ENCODE data around the gene WDR73.
A peak's percentile ranks its signal among the peaks of the same experiment; 100 is the strongest.

Gene WDR73

DNA sequence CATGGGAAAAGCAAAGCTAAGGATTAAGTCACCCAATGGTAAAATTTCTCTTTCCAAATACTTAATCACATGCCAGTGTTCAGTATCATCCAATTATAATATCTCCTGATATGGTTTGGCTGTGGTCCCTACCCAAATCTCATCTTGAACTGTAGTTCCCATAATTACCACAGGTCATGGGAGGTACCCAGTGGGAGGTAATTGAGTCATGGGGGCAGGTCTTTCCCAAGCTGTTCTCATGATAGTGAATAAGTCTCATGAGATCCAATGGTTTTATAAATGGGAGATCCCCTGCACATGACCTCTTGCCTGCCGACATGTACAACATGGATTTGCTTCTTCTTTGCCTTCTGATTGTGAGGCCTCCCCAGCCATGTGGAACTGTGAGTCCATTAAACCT lies 30.0 kb upstream of the WDR73 start:
- no peaks in the 10 kb centered on the region for H3K4me1 ChIP-seq (ENCODE audit: control insufficient read depth in 2 of 2, insufficient read depth in 2 of 2, low read length in 2 of 2)
- H3K9me3 ChIP-seq (ENCODE audit: control insufficient read depth in 2 of 2, low read length in 2 of 2) = no peaks in the 10 kb centered on the region
- H3K9ac ChIP-seq (ENCODE audit: low read depth in 1 of 2, low read length in 2 of 2) = no peak overlapping the region
- peaks cover 19 to 26% of the 10 kb centered on the region in 2 donors for H3K36me3 ChIP-seq (ENCODE audit: control insufficient read depth in 2 of 2, insufficient read depth in 2 of 2, low read length in 2 of 2)
- no peaks in the 10 kb centered on the region for H3K27me3 ChIP-seq (ENCODE audit: control insufficient read depth in 2 of 2, insufficient read depth in 2 of 2, low read length in 2 of 2)
- no peak overlapping the region for H3K27ac ChIP-seq (ENCODE audit: low read depth in 2 of 2, low read length in 2 of 2)
- no peak overlapping the region for H3K4me3 ChIP-seq (ENCODE audit: low read length in 2 of 2)

DNA sequence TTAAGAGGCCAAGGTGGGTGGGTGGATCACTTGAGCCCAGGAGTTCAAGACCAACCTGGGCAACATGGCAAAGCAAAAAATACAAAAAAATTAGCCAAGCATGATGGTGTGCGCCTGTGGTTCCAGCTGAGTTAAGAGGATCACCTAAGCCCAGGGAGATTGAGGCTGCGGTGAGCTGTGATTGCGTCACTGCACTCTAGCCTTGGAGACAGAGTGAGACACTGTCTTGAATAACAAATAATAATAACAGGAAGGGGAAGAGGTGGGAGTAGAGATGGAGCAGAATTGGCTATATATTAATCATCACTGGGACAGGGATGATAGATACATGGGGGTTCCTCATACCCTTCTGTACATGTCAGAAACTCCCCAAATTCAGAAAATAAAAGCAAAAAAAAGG lies 27.7 kb upstream of the WDR73 start:
- Histone ChIP-seq H3K4me1 (ENCODE audit: control insufficient read depth in 2 of 2, insufficient read depth in 2 of 2, low read length in 2 of 2) (no peaks in the 10 kb centered on the region), H3K36me3 (ENCODE audit: control insufficient read depth in 2 of 2, insufficient read depth in 2 of 2, low read length in 2 of 2) (peaks cover 18% of the 10 kb centered on the region in 2 donors), H3K9ac (ENCODE audit: low read depth in 1 of 2, low read length in 2 of 2) (no peak overlapping the region), H3K27ac (ENCODE audit: low read depth in 2 of 2, low read length in 2 of 2) (no peak overlapping the region), H3K4me3 (ENCODE audit: low read length in 2 of 2) (no peak overlapping the region), H3K9me3 (ENCODE audit: control insufficient read depth in 2 of 2, low read length in 2 of 2) (no peaks in the 10 kb centered on the region), H3K27me3 (ENCODE audit: control insufficient read depth in 2 of 2, insufficient read depth in 2 of 2, low read length in 2 of 2) (no peaks in the 10 kb centered on the region)

- H3K9me3 ChIP-seq (ENCODE audit: control insufficient read depth in 2 of 2, low read length in 2 of 2) = no peaks in the 10 kb centered on the region
- no peak overlapping the region for H3K4me3 ChIP-seq (ENCODE audit: low read length in 2 of 2)
- no peak overlapping the region for H3K9ac ChIP-seq (ENCODE audit: low read depth in 1 of 2, low read length in 2 of 2)
- H3K4me1 ChIP-seq (ENCODE audit: control insufficient read depth in 2 of 2, insufficient read depth in 2 of 2, low read length in 2 of 2) = no peaks in the 10 kb centered on the region
- no peak overlapping the region for H3K27ac ChIP-seq (ENCODE audit: low read depth in 2 of 2, low read length in 2 of 2)
- H3K36me3 ChIP-seq (ENCODE audit: control insufficient read depth in 2 of 2, insufficient read depth in 2 of 2, low read length in 2 of 2) = peaks cover 36 to 43% of the 10 kb centered on the region in 2 donors
- H3K27me3 ChIP-seq (ENCODE audit: control insufficient read depth in 2 of 2, insufficient read depth in 2 of 2, low read length in 2 of 2) = no peaks in the 10 kb centered on the region
Observed at GRCh38 chr15:84671211-84671610, 17.1 kb upstream of the WDR73 start.

GRCh38 chr15:84669726-84670125 lies 15.6 kb upstream of the WDR73 start:
- Histone ChIP-seq H3K27me3 (ENCODE audit: control insufficient read depth in 2 of 2, insufficient read depth in 2 of 2, low read length in 2 of 2) (no peaks in the 10 kb centered on the region), H3K27ac (ENCODE audit: low read depth in 2 of 2, low read length in 2 of 2) (no peak overlapping the region), H3K9me3 (ENCODE audit: control insufficient read depth in 2 of 2, low read length in 2 of 2) (no peaks in the 10 kb centered on the region), H3K4me1 (ENCODE audit: control insufficient read depth in 2 of 2, insufficient read depth in 2 of 2, low read length in 2 of 2) (no peaks in the 10 kb centered on the region), H3K9ac (ENCODE audit: low read depth in 1 of 2, low read length in 2 of 2) (no peak overlapping the region), H3K4me3 (ENCODE audit: low read length in 2 of 2) (no peak overlapping the region), H3K36me3 (ENCODE audit: control insufficient read depth in 2 of 2, insufficient read depth in 2 of 2, low read length in 2 of 2) (peaks cover 38 to 43% of the 10 kb centered on the region in 2 donors)

DNA sequence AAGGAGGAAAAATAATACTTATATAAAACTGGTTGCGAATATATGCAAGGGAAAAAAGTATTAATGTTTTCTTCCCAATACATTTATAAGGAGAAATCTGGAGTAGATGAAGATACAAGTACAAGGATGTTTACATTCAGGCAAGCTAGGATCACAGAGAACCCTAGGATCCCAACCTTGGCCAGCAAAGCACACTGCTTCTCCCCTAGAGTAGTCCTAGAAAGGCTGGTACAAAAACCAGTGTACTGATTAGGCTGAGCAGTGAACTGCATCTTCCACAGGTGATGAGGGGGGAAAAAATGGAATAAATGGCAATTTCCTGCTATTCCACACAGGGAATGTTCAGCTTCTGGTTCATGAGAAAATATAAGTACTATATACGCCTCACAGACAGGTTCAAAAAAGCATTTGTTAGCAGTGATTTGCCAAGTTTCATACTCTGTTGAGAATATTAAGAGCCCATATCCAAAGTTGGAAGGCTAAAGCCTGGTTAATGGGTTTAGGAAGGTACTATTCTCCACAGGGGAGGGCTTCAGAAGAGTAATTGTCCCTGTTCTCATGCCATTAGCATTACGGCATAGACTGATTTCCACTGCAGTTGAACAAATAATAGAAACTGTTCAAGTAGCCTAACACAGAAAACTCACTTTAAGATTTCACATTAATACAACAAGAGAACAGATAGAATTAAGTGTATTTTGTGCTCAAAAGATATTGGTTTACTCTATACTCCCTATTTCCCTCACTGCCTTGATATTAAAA lies 14.3 kb upstream of the WDR73 start:
- Histone ChIP-seq H3K4me1 (ENCODE audit: control insufficient read depth in 2 of 2, insufficient read depth in 2 of 2, low read length in 2 of 2) (no peaks in the 10 kb centered on the region), H3K27ac (ENCODE audit: low read depth in 2 of 2, low read length in 2 of 2) (no peak overlapping the region), H3K4me3 (ENCODE audit: low read length in 2 of 2) (no peak overlapping the region), H3K27me3 (ENCODE audit: control insufficient read depth in 2 of 2, insufficient read depth in 2 of 2, low read length in 2 of 2) (no peaks in the 10 kb centered on the region), H3K9me3 (ENCODE audit: control insufficient read depth in 2 of 2, low read length in 2 of 2) (no peaks in the 10 kb centered on the region), H3K36me3 (ENCODE audit: control insufficient read depth in 2 of 2, insufficient read depth in 2 of 2, low read length in 2 of 2) (peaks cover 37 to 38% of the 10 kb centered on the region in 2 donors), H3K9ac (ENCODE audit: low read depth in 1 of 2, low read length in 2 of 2) (no peak overlapping the region)

GRCh38 chr15:84666373-84666772 lies 12.3 kb upstream of the WDR73 start:
- no peaks in the 10 kb centered on the region for H3K9me3 ChIP-seq (ENCODE audit: control insufficient read depth in 2 of 2, low read length in 2 of 2)
- H3K9ac ChIP-seq (ENCODE audit: low read depth in 1 of 2, low read length in 2 of 2) = no peak overlapping the region
- H3K27me3 ChIP-seq (ENCODE audit: control insufficient read depth in 2 of 2, insufficient read depth in 2 of 2, low read length in 2 of 2) = no peaks in the 10 kb centered on the region
- no peaks in the 10 kb centered on the region for H3K4me1 ChIP-seq (ENCODE audit: control insufficient read depth in 2 of 2, insufficient read depth in 2 of 2, low read length in 2 of 2)
- peaks cover 37 to 38% of the 10 kb centered on the region in 2 donors for H3K36me3 ChIP-seq (ENCODE audit: control insufficient read depth in 2 of 2, insufficient read depth in 2 of 2, low read length in 2 of 2)
- H3K27ac ChIP-seq (ENCODE audit: low read depth in 2 of 2, low read length in 2 of 2) = no peak overlapping the region
- H3K4me3 ChIP-seq (ENCODE audit: low read length in 2 of 2) = no peak overlapping the region

DNA sequence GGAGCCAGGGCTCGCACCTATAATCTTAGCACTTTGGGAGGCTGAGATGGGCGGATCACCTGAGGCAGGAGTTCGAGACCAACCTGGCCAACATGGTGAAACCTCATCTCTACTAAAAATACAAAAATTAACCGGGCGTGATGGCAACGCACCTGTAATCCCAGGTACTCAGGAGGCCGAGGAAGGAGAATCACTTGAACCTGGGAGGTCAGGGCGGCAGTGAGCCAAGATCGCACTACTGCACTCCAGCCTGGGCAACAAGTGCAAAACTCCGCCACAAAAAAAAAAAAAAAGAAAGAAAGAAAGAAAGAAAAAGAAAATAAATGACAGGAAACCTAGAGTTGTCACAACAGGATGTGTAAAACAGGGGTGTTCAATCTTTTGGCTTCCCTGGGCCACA lies 6.9 kb upstream of the WDR73 start:
- Histone ChIP-seq H3K4me3 (ENCODE audit: low read length in 2 of 2) (no peak overlapping the region), H3K4me1 (ENCODE audit: control insufficient read depth in 2 of 2, insufficient read depth in 2 of 2, low read length in 2 of 2) (peaks cover 8 to 13% of the 10 kb centered on the region in 2 donors), H3K27ac (ENCODE audit: low read depth in 2 of 2, low read length in 2 of 2) (no peak overlapping the region), H3K36me3 (ENCODE audit: control insufficient read depth in 2 of 2, insufficient read depth in 2 of 2, low read length in 2 of 2) (peaks cover 3 to 6% of the 10 kb centered on the region in 2 donors), H3K9me3 (ENCODE audit: control insufficient read depth in 2 of 2, low read length in 2 of 2) (no peaks in the 10 kb centered on the region), H3K9ac (ENCODE audit: low read depth in 1 of 2, low read length in 2 of 2) (no peak overlapping the region), H3K27me3 (ENCODE audit: control insufficient read depth in 2 of 2, insufficient read depth in 2 of 2, low read length in 2 of 2) (no peaks in the 10 kb centered on the region)

- Histone ChIP-seq H3K4me1 (ENCODE audit: control insufficient read depth in 2 of 2, insufficient read depth in 2 of 2, low read length in 2 of 2) (peaks cover 10 to 17% of the 10 kb centered on the region in 2 donors), H3K36me3 (ENCODE audit: control insufficient read depth in 2 of 2, insufficient read depth in 2 of 2, low read length in 2 of 2) (no peaks in the 10 kb centered on the region), H3K27me3 (ENCODE audit: control insufficient read depth in 2 of 2, insufficient read depth in 2 of 2, low read length in 2 of 2) (no peaks in the 10 kb centered on the region), H3K9me3 (ENCODE audit: control insufficient read depth in 2 of 2, low read length in 2 of 2) (no peaks in the 10 kb centered on the region), H3K27ac (ENCODE audit: low read depth in 2 of 2, low read length in 2 of 2) (no peak overlapping the region), H3K9ac (ENCODE audit: low read depth in 1 of 2, low read length in 2 of 2) (no peak overlapping the region), H3K4me3 (ENCODE audit: low read length in 2 of 2) (no peak overlapping the region)
Observed at GRCh38 chr15:84659904-84660781, 6.1 kb upstream of the WDR73 start.

GRCh38 chr15:84658788-84659411 lies 4.8 kb upstream of the WDR73 start:
- H3K27me3 ChIP-seq (ENCODE audit: control insufficient read depth in 2 of 2, insufficient read depth in 2 of 2, low read length in 2 of 2) = no peaks in the 10 kb centered on the region
- H3K4me3 ChIP-seq (ENCODE audit: low read length in 2 of 2) = peak overlapping the region; percentile 68 to 69
- H3K9me3 ChIP-seq (ENCODE audit: control insufficient read depth in 2 of 2, low read length in 2 of 2) = no peaks in the 10 kb centered on the region
- peak overlapping the region; percentile 56 to 71 for H3K9ac ChIP-seq (ENCODE audit: low read depth in 1 of 2, low read length in 2 of 2)
- H3K27ac ChIP-seq (ENCODE audit: low read depth in 2 of 2, low read length in 2 of 2) = peak overlapping the region; percentile 43 to 66
- peaks cover 15 to 22% of the 10 kb centered on the region in 2 donors for H3K4me1 ChIP-seq (ENCODE audit: control insufficient read depth in 2 of 2, insufficient read depth in 2 of 2, low read length in 2 of 2)
- no peaks in the 10 kb centered on the region for H3K36me3 ChIP-seq (ENCODE audit: control insufficient read depth in 2 of 2, insufficient read depth in 2 of 2, low read length in 2 of 2)

Measured in mucosa of rectum (tissue), 2 donors.